Measurements from ENCODE around the gene ZNF3. TPM values are rescaled to one million over a fixed set of nuclear protein-coding genes. Genes with fewer than 3 reads are reported as not detected.

The ZNF3 gene
- total RNA-seq, 4 donors from 2014 or later: 13.2 to 30.3 (median 24.4) TPM

GRCh38 chr7:100074841-100075240, 6.7 kb downstream of the ZNF3 start:
- Histone ChIP-seq H3K4me3 (no peak overlapping the region), H3K36me3 (peaks cover 85% of the 10 kb centered on the region), H3K27ac (no peak overlapping the region), H3K9me3 (peaks cover 26% of the 10 kb centered on the region), H3K4me1 (peaks cover 10% of the 10 kb centered on the region), H3K27me3 (no peaks in the 10 kb centered on the region)
- WGBS: 94% methylated on average over 7 of the region's 7 CpGs
- no peak for DNase-seq (ENCODE audit: low spot score in 2 of 2)
- no peak for TF ChIP-seq CTCF (IDR thresholded peaks at IDR 0.05)
- no peak for TF ChIP-seq EP300 (IDR thresholded peaks at IDR 0.05)
- no peak for TF ChIP-seq POLR2A (IDR thresholded peaks at IDR 0.05)
- no peak for TF ChIP-seq POLR2AphosphoS5 (IDR thresholded peaks at IDR 0.05)

GRCh38 chr7:100072462-100072861, 9.1 kb downstream of the ZNF3 start:
- TF ChIP-seq POLR2A (IDR thresholded peaks at IDR 0.05): no peak
- peaks cover 89% of the 10 kb centered on the region for H3K36me3 ChIP-seq
- H3K27ac ChIP-seq: no peak overlapping the region
- WGBS: 95% methylated on average over 10 of the region's 10 CpGs
- H3K4me3 ChIP-seq: no peak overlapping the region
- H3K4me1 ChIP-seq: no peaks in the 10 kb centered on the region
- H3K27me3 ChIP-seq: no peaks in the 10 kb centered on the region
- H3K9me3 ChIP-seq: peaks cover 26% of the 10 kb centered on the region
- DNase-seq (ENCODE audit: low spot score in 2 of 2): no peak

GRCh38 chr7:100071018-100071723, 10.4 kb downstream of the ZNF3 start:
- TF ChIP-seq CTCF (IDR thresholded peaks at IDR 0.05) (no peak), POLR2AphosphoS5 (IDR thresholded peaks at IDR 0.05) (no peak), POLR2A (IDR thresholded peaks at IDR 0.05) (no peak), EP300 (IDR thresholded peaks at IDR 0.05) (no peak)
- DNase-seq (ENCODE audit: low spot score in 2 of 2): no peak
- Histone ChIP-seq H3K4me3 (no peak overlapping the region), H3K27ac (no peak overlapping the region), H3K9me3 (peaks cover 26% of the 10 kb centered on the region), H3K36me3 (peaks cover 86% of the 10 kb centered on the region), H3K27me3 (no peaks in the 10 kb centered on the region), H3K4me1 (peaks cover 2% of the 10 kb centered on the region)
- WGBS: 94% methylated on average over 11 of the region's 11 CpGs

GRCh38 chr7:100069991-100070390, 11.5 kb downstream of the ZNF3 start:
- DNase-seq (ENCODE audit: low spot score in 2 of 2): no peak
- peaks cover 12% of the 10 kb centered on the region for H3K4me1 ChIP-seq
- H3K9me3 ChIP-seq: peaks cover 26% of the 10 kb centered on the region
- H3K4me3 ChIP-seq: no peak overlapping the region
- WGBS: 95% methylated on average over 5 of the region's 5 CpGs
- H3K27ac ChIP-seq: no peak overlapping the region
- H3K27me3 ChIP-seq: no peaks in the 10 kb centered on the region
- peaks cover 74% of the 10 kb centered on the region for H3K36me3 ChIP-seq
- no peak for TF ChIP-seq EP300 (IDR thresholded peaks at IDR 0.05)
- TF ChIP-seq POLR2AphosphoS5 (IDR thresholded peaks at IDR 0.05): no peak
- TF ChIP-seq CTCF (IDR thresholded peaks at IDR 0.05): no peak
- no peak for TF ChIP-seq POLR2A (IDR thresholded peaks at IDR 0.05)

- H3K4me3 ChIP-seq: no peak overlapping the region
- peaks cover 16% of the 10 kb centered on the region for H3K9me3 ChIP-seq
- H3K36me3 ChIP-seq: peaks cover 64% of the 10 kb centered on the region
- H3K27ac ChIP-seq: no peak overlapping the region
- 89% methylated on average over 7 of the region's 7 CpGs for WGBS
- H3K27me3 ChIP-seq: no peaks in the 10 kb centered on the region
- no peak for DNase-seq (ENCODE audit: low spot score in 2 of 2)
- TF ChIP-seq POLR2AphosphoS5 (IDR thresholded peaks at IDR 0.05) (no peak), POLR2A (IDR thresholded peaks at IDR 0.05) (no peak), CTCF (IDR thresholded peaks at IDR 0.05) (no peak), EP300 (IDR thresholded peaks at IDR 0.05) (no peak)
- peaks cover 12% of the 10 kb centered on the region for H3K4me1 ChIP-seq
These were observed 14.6 kb downstream of the ZNF3 start for GRCh38 chr7:100066953-100067352.
